Prostate gland (tissue), 2 donors: ENCODE measurements around the gene KCNT1.

Experiments used
- POLR2A ChIP-seq: fragments of 450-650 bp; IDR thresholded peaks from one replicate; pipeline ENCODE4 v1.6.1; 2016; ENCODE audit warnings: antibody characterized with exemption, mild to moderate bottlenecking
- POLR2AphosphoS5 ChIP-seq: sonication (generic); formaldehyde crosslinking; IDR thresholded peaks from one replicate; pipeline ENCODE4 v1.6.1; 2017; ENCODE audit warnings: antibody characterized with exemption
- TF ChIP-seq, protein P1 (sequence below), 4 experiments: fragments of 200-600 bp in 2 of 4; fragments of 450-650 bp in 2 of 4; sonication (generic) in 2 of 4; IDR thresholded peaks; 1 replicate in 3 of 4; 2 replicates in 1 of 4; pipeline ENCODE4 v1.5.1; 2016 to 2019; ENCODE audit warnings: antibody characterized with exemption in 4 of 4, mild to moderate bottlenecking in 2 of 4, moderate library complexity in 2 of 4

DNA sequence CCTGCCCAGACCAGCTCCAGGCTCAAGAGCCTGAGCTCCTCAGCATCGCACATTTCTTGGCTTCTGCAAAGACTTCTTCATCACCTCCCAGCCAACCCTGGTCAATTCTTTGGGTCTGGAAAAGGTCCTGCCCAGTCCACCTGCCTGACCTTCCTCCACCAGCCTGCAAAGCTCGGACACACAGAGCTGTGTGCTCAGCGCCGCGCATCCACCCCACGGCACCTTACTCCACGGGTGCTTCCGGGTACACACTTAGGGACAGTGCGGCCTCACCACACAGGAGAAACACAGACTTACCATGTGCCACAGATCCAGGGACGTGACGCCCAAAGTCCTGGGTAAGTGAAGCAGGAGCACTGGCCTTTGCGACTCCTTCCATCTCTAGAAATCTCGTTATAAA is 97.3 kb downstream of the KCNT1 start:
- TF ChIP-seq POLR2AphosphoS5 (no peak), POLR2A (no peak)
- TF ChIP-seq, protein P1, sequence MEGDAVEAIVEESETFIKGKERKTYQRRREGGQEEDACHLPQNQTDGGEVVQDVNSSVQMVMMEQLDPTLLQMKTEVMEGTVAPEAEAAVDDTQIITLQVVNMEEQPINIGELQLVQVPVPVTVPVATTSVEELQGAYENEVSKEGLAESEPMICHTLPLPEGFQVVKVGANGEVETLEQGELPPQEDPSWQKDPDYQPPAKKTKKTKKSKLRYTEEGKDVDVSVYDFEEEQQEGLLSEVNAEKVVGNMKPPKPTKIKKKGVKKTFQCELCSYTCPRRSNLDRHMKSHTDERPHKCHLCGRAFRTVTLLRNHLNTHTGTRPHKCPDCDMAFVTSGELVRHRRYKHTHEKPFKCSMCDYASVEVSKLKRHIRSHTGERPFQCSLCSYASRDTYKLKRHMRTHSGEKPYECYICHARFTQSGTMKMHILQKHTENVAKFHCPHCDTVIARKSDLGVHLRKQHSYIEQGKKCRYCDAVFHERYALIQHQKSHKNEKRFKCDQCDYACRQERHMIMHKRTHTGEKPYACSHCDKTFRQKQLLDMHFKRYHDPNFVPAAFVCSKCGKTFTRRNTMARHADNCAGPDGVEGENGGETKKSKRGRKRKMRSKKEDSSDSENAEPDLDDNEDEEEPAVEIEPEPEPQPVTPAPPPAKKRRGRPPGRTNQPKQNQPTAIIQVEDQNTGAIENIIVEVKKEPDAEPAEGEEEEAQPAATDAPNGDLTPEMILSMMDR (IDR thresholded peaks at IDR 0.05) = no peak
